Transverse colon (tissue), 3 donors: ENCODE measurements around the gene MOCS1.

Source experiments
- CTCF ChIP-seq, 5 experiments: fragments of 200-600 bp in 3 of 5; fragments of 450-650 bp in 2 of 5; sonication (generic) in 3 of 5; IDR thresholded peaks; 1 replicate in 2 of 5; 2 replicates in 3 of 5; pipeline ENCODE4 v1.5.1; 2016 to 2017; ENCODE audit warnings: antibody characterized with exemption in 5 of 5, inconsistent platforms in 3 of 5, mild to moderate bottlenecking in 2 of 5, moderate library complexity in 1 of 5
- EP300 ChIP-seq: sonication (generic); formaldehyde crosslinking; IDR thresholded peaks from one replicate; pipeline ENCODE4 v1.6.1; 2017; ENCODE audit warnings: antibody characterized with exemption, low read depth

- no peak for TF ChIP-seq EP300
- TF ChIP-seq CTCF (IDR thresholded peaks at IDR 0.05): no peak
Observed at GRCh38 chr6:39961178-39961577, 26.9 kb upstream of the MOCS1 start.
